Colonic mucosa (tissue), 4 donors: ENCODE measurements around the gene SMC3. TPM values are rescaled to one million over a fixed set of nuclear protein-coding genes. Genes with fewer than 3 reads are reported as not detected.

Source experiments
- DNase-seq: peaks from one replicate; pipeline ENCODE4 v3.0.0-alpha.2; 2020
- H3K27ac ChIP-seq: fragments of 200-600 bp; one replicate; pipeline ENCODE4 v1.8.0; 2021
- H3K27me3 ChIP-seq: fragments of 200-600 bp; one replicate; pipeline ENCODE4 v1.8.0; 2021
- H3K36me3 ChIP-seq: fragments of 200-600 bp; one replicate; pipeline ENCODE4 v1.8.0; 2021
- H3K4me1 ChIP-seq: fragments of 200-600 bp; one replicate; pipeline ENCODE4 v1.8.0; 2021; ENCODE audit warnings: mild to moderate bottlenecking
- H3K4me3 ChIP-seq: fragments of 200-600 bp; one replicate; pipeline ENCODE4 v1.8.0; 2021
- H3K9ac ChIP-seq, 2 donors: one replicate each; pipeline ENCODE4 v1.7.0; 2013; ENCODE audit warnings: control low read depth in 2 of 2, low read depth in 2 of 2, low read length in 2 of 2
- H3K9me3 ChIP-seq: fragments of 200-600 bp; one replicate; pipeline ENCODE4 v1.8.0; 2021
- CTCF ChIP-seq: fragments of 200-600 bp; IDR thresholded peaks from one replicate; pipeline ENCODE4 v1.8.0; 2022; ENCODE audit warnings: antibody characterized with exemption, mild to moderate bottlenecking
- intact Hi-C: fragments of 100-400 bp; cut with DNase I; formaldehyde crosslinking; loops from one replicate; pipeline ENCODE4 v1.14.1; 2022
- total RNA-seq, 2 donors: library from RNA; stranded (reverse); fragmentation: NEBNext Ultra II Directional in 1 of 2; extraction: Animal tissue kit (Norgen Biotek cat#: 25700) in 1 of 2; gene quantifications; one replicate each; pipeline ENCODE4 v1.2.1, GENCODE V29; 2021
- donor health status: healthy.
- donor health status: DM: no; HTN: no; CAD: no.
- donor health status: DM: no; HTN: no; CAD: no.

The SMC3 gene
- total RNA-seq, 2 donors from 2014 or later: 26.9 to 33.0 TPM

- TF ChIP-seq CTCF: peak; percentile 56
- Histone ChIP-seq H3K4me3 (no peak overlapping the region), H3K9ac (no peak overlapping the region), H3K27ac (no peak overlapping the region), H3K4me1 (no peaks in the 10 kb centered on the region), H3K36me3 (no peaks in the 10 kb centered on the region), H3K27me3 (no peaks in the 10 kb centered on the region), H3K9me3 (no peaks in the 10 kb centered on the region)
- intact Hi-C loops: no loop called here
- DNase-seq: peak; percentile 41
Measured at GRCh38 chr10:110556969-110557601, 10.4 kb upstream of the SMC3 start.

DNA sequence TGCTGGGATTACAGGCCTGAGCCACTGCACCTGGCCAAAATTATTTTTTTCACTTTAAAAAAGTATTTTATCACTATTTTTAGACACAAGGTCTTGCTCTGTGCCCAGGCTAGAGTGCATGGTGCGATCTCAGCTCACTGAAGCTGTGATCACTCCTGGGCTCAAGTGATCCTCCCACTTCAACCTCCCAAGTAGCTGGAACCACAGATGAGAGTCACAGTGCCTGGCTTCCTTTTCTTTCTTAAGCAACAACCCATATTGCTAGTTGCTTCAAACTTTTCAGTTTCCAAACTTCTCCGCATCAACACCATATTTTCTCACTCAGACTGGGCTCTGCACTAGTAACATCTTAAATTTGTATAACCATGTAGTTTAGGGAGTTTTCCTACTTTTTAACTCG, 9.5 kb upstream of the SMC3 start:
- Histone ChIP-seq H3K4me1 (no peaks in the 10 kb centered on the region), H3K4me3 (no peak overlapping the region), H3K36me3 (no peaks in the 10 kb centered on the region), H3K27me3 (no peaks in the 10 kb centered on the region), H3K9me3 (no peaks in the 10 kb centered on the region), H3K27ac (no peak overlapping the region), H3K9ac (no peak overlapping the region)
- intact Hi-C loops: no loop called here
- no peak for DNase-seq
- no peak for TF ChIP-seq CTCF

GRCh38 chr10:110560012-110560411, 7.5 kb upstream of the SMC3 start:
- TF ChIP-seq CTCF: no peak
- Histone ChIP-seq H3K27me3 (no peaks in the 10 kb centered on the region), H3K36me3 (no peaks in the 10 kb centered on the region), H3K9ac (no peak overlapping the region), H3K4me1 (no peaks in the 10 kb centered on the region), H3K27ac (no peak overlapping the region), H3K4me3 (no peak overlapping the region), H3K9me3 (no peaks in the 10 kb centered on the region)
- DNase-seq: no peak
- intact Hi-C loops: no loop called here

GRCh38 chr10:110561292-110561691, 6.2 kb upstream of the SMC3 start:
- Histone ChIP-seq H3K4me1 (no peaks in the 10 kb centered on the region), H3K9ac (no peak overlapping the region), H3K4me3 (no peak overlapping the region), H3K36me3 (no peaks in the 10 kb centered on the region), H3K27ac (no peak overlapping the region), H3K27me3 (no peaks in the 10 kb centered on the region), H3K9me3 (no peaks in the 10 kb centered on the region)
- no peak for DNase-seq
- TF ChIP-seq CTCF: no peak
- intact Hi-C loops: no loop called here

DNA sequence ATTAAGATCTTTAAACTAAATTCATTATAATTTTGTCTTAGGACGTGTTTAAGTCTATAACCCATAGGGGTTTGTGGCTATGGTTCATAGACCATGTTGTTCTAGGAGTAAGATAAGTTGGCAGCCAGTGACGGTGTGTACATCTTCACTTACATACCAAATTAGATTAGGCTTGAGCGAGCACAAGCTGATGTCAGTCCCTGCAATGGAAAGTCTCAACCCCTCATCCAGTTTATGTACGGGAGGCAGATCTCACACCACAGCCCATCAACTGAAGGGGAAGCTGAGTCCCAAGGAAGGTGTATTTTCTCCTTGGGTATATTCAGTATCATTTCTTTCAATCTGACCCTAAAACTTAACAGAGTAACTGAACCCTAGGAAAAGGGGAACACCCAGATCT, 5.1 kb upstream of the SMC3 start:
- intact Hi-C loops: no loop called here
- Histone ChIP-seq H3K27ac (no peak overlapping the region), H3K4me3 (no peak overlapping the region)

More for the DNA sequence above, 5.1 kb upstream of the SMC3 start:
- H3K4me1 ChIP-seq: peaks cover 5% of the 10 kb centered on the region
- H3K9me3 ChIP-seq: no peaks in the 10 kb centered on the region
- no peaks in the 10 kb centered on the region for H3K36me3 ChIP-seq
- DNase-seq: no peak
- no peak overlapping the region for H3K9ac ChIP-seq
- H3K27me3 ChIP-seq: no peaks in the 10 kb centered on the region
- TF ChIP-seq CTCF: no peak
